Neural cell (in vitro differentiated cells): ENCODE data around the gene CCL4L2.
"Not testable (repeated sequence)": the region's sequence is repeated elsewhere in the genome, so short reads cannot be mapped to it uniquely, and the experiment has no call there.

Source experiments
- CTCF ChIP-seq: fragments of 450-650 bp; IDR thresholded peaks from 2 replicates; pipeline ENCODE4 v1.5.1; 2014; ENCODE audit warnings: antibody characterized with exemption, mild to moderate bottlenecking, moderate library complexity; ENCODE audit not compliant: poor library complexity, severe bottlenecking
- EP300 ChIP-seq: fragments of 450-650 bp; conservative IDR thresholded peaks from 2 replicates; pipeline ENCODE4 v1.6.1; 2014; ENCODE audit warnings: antibody characterized with exemption, mild to moderate bottlenecking, moderate library complexity; ENCODE audit not compliant: poor library complexity, severe bottlenecking
- EZH2 ChIP-seq: fragments of 200-600, 300-800 bp; shearing (Covaris generic), sonication (generic); IDR thresholded peaks from 2 replicates; pipeline ENCODE4 v1.6.1; 2014; ENCODE audit warnings: antibody characterized with exemption, low read length, borderline replicate concordance, mild to moderate bottlenecking; ENCODE audit not compliant: insufficient read depth, poor library complexity, severe bottlenecking
- POLR2AphosphoS5 ChIP-seq: IDR thresholded peaks from 2 replicates; pipeline ENCODE4 v1.6.1; 2012
- RAD21 ChIP-seq: fragments of 450-650 bp; conservative IDR thresholded peaks from 2 replicates; pipeline ENCODE4 v1.6.1; 2014; ENCODE audit warnings: antibody characterized with exemption, mild to moderate bottlenecking, moderate library complexity
- REST ChIP-seq: IDR thresholded peaks from 2 replicates; pipeline ENCODE4 v1.6.1; 2012; ENCODE audit warnings: borderline replicate concordance
- SMC3 ChIP-seq: fragments of 450-650 bp; conservative IDR thresholded peaks from 2 replicates; pipeline ENCODE4 v1.6.1; 2014; ENCODE audit warnings: antibody characterized with exemption, mild to moderate bottlenecking, moderate library complexity; ENCODE audit not compliant: poor library complexity
- TAF1 ChIP-seq: IDR thresholded peaks from 2 replicates; pipeline ENCODE4 v1.6.1; 2012; ENCODE audit warnings: low read depth

- TF ChIP-seq CTCF, TAF1, SMC3, RAD21, POLR2AphosphoS5, EZH2, EP300, REST: not testable (repeated sequence)
Measured at GRCh38 chr17:36176536-36176935, 34.3 kb upstream of the CCL4L2 start, which contains the start of gene TBC1D3B.
